ENCODE results near the gene DGKB. TPM values are rescaled to one million over a fixed set of nuclear protein-coding genes. Genes with fewer than 3 reads are reported as not detected.

The DGKB gene
- polyA plus RNA-seq, 1 donor (not counting 4 experiments of a cell fraction or from before 2014, with no cell fraction given), result 0.01 TPM

- DNase-seq (ENCODE audit: low read depth, low spot score) (no peak), FAIRE-seq (no peak)
- H3K36me3 ChIP-seq (ENCODE audit: control insufficient read depth in 2 of 2, extremely low read depth in 1 of 2, insufficient read depth in 2 of 2, low read length in 2 of 2), result no peaks in the 10 kb centered on the region
Observed at GRCh38 chr7:14759785-14760184, 142.8 kb downstream of the DGKB start.

GRCh38 chr7:14754631-14755030, 147.9 kb downstream of the DGKB start:
- Histone ChIP-seq H3K4me3 (ENCODE audit: control insufficient read depth in 2 of 3, extremely low read depth in 1 of 3, insufficient read depth in 2 of 3, low read depth in 1 of 3, low read length in 3 of 3) (no peak overlapping the region), H2AFZ (ENCODE audit: control insufficient read depth, low read length) (no peak overlapping the region), H3K9me1 (ENCODE audit: control insufficient read depth, extremely low read depth, insufficient read depth, low read length) (no peaks in the 10 kb centered on the region), H3K4me1 (ENCODE audit: control insufficient read depth, extremely low read depth, insufficient read depth, low read length) (no peaks in the 10 kb centered on the region), H3K9me3 (ENCODE audit: control insufficient read depth, low read depth, low read length) (no peaks in the 10 kb centered on the region), H3K79me2 (ENCODE audit: control insufficient read depth, insufficient read depth, low read length) (no peaks in the 10 kb centered on the region), H3K9ac (ENCODE audit: control insufficient read depth, extremely low read depth, insufficient read depth, low read length) (no peak overlapping the region), H3K27ac (ENCODE audit: control insufficient read depth, insufficient read depth, low read length) (no peak overlapping the region), H3K36me3 (ENCODE audit: control insufficient read depth in 2 of 2, extremely low read depth in 1 of 2, insufficient read depth in 2 of 2, low read length in 2 of 2) (no peaks in the 10 kb centered on the region), H3K4me2 (ENCODE audit: control insufficient read depth, extremely low read depth, insufficient read depth, low read depth, low read length) (no peak overlapping the region), H4K20me1 (ENCODE audit: control insufficient read depth, extremely low read depth, insufficient read depth, low read length) (no peaks in the 10 kb centered on the region), H3K27me3 (ENCODE audit: control insufficient read depth, extremely low read depth, insufficient read depth, low read length) (no peaks in the 10 kb centered on the region)
- FAIRE-seq (no peak), DNase-seq (ENCODE audit: low read depth, low spot score) (no peak)
- TF ChIP-seq CTCF (optimal IDR thresholded peaks at IDR 0.05 in 1 of 3, IDR thresholded peaks at IDR 0.05 in 1 of 3, conservative IDR thresholded peaks at IDR 0.05 in 1 of 3; ENCODE audit: extremely low read depth in 1 of 3, insufficient read depth in 2 of 3, low read length in 3 of 3) (no peak), EZH2 (IDR thresholded peaks at IDR 0.05; ENCODE audit: low read length) (no peak)
- dilution Hi-C loops (cut with MboI; ENCODE audit: extremely low pct_ligation_motif_present, low sequenced_read_pairs), result no loop called here

More at GRCh38 chr7:14759785-14760184, 142.8 kb downstream of the DGKB start:
- Histone ChIP-seq H3K4me3 (ENCODE audit: control insufficient read depth in 2 of 3, extremely low read depth in 1 of 3, insufficient read depth in 2 of 3, low read depth in 1 of 3, low read length in 3 of 3) (no peak overlapping the region), H3K27me3 (ENCODE audit: control insufficient read depth, extremely low read depth, insufficient read depth, low read length) (no peaks in the 10 kb centered on the region), H3K4me2 (ENCODE audit: control insufficient read depth, extremely low read depth, insufficient read depth, low read depth, low read length) (no peak overlapping the region), H3K9ac (ENCODE audit: control insufficient read depth, extremely low read depth, insufficient read depth, low read length) (no peak overlapping the region), H2AFZ (ENCODE audit: control insufficient read depth, low read length) (no peak overlapping the region), H3K4me1 (ENCODE audit: control insufficient read depth, extremely low read depth, insufficient read depth, low read length) (no peaks in the 10 kb centered on the region), H3K79me2 (ENCODE audit: control insufficient read depth, insufficient read depth, low read length) (no peaks in the 10 kb centered on the region), H3K27ac (ENCODE audit: control insufficient read depth, insufficient read depth, low read length) (no peak overlapping the region), H3K9me1 (ENCODE audit: control insufficient read depth, extremely low read depth, insufficient read depth, low read length) (no peaks in the 10 kb centered on the region), H4K20me1 (ENCODE audit: control insufficient read depth, extremely low read depth, insufficient read depth, low read length) (no peaks in the 10 kb centered on the region), H3K9me3 (ENCODE audit: control insufficient read depth, low read depth, low read length) (no peaks in the 10 kb centered on the region)
- dilution Hi-C loops (cut with MboI; ENCODE audit: extremely low pct_ligation_motif_present, low sequenced_read_pairs), result no loop called here
- no peak for TF ChIP-seq EZH2 (IDR thresholded peaks at IDR 0.05; ENCODE audit: low read length)
- no peak for TF ChIP-seq CTCF (optimal IDR thresholded peaks at IDR 0.05 in 1 of 3, IDR thresholded peaks at IDR 0.05 in 1 of 3, conservative IDR thresholded peaks at IDR 0.05 in 1 of 3; ENCODE audit: extremely low read depth in 1 of 3, insufficient read depth in 2 of 3, low read length in 3 of 3)

All from keratinocyte (primary cell).